Renal cortex interstitium (tissue), 11 donors: ENCODE results near the gene ATP6V0B. TPM values are rescaled to one million over a fixed set of nuclear protein-coding genes. Genes with fewer than 3 reads are reported as not detected.

Source experiments
- DNase-seq, 11 donors: peaks; one replicate each; pipeline ENCODE4 v3.0.0-alpha.2; 2013; ENCODE audit warnings: low read depth in 9 of 11, low spot score in 4 of 11; ENCODE audit errors: extremely low read depth in 1 of 11
- polyA plus RNA-seq, 3 donors: library from polyadenylated mRNA; unstranded; fragments of 120-200 nt; gene quantifications; one replicate each; pipeline ENCODE4 v1.2.1, GENCODE V29; 2013; ENCODE audit not compliant: insufficient read length in 3 of 3

ATP6V0B gene
- polyA plus RNA-seq, 3 donors = 116 to 158 (median 156) TPM

GRCh38 chr1:43936431-43937151 is 38.2 kb upstream of the ATP6V0B start:
- DNase-seq = no peak

- DNase-seq = no peak
Measured at GRCh38 chr1:43937179-43937865, 37.4 kb upstream of the ATP6V0B start.

GRCh38 chr1:43938383-43938782 is 36.4 kb upstream of the ATP6V0B start:
- DNase-seq = no peak

- no peak for DNase-seq
Measured at GRCh38 chr1:43938892-43939587, 35.7 kb upstream of the ATP6V0B start.

GRCh38 chr1:43942411-43942810 is 32.3 kb upstream of the ATP6V0B start:
- DNase-seq = no peak

- DNase-seq = no peak
Measured at GRCh38 chr1:43944860-43945259, 29.9 kb upstream of the ATP6V0B start.

GRCh38 chr1:43945674-43946235 is 29.0 kb upstream of the ATP6V0B start:
- DNase-seq = no peak

- peak; percentile 87 to 94 (median 93) for DNase-seq
Measured at GRCh38 chr1:43946236-43947060, 28.3 kb upstream of the ATP6V0B start, which contains the start of gene IPO13. TSS of gene IPO13 (plus strand) at chr1:43946950. CDS start at chr1:43947601, 651 bp downstream.

- DNase-seq = no peak
Measured at GRCh38 chr1:43947061-43947873, 27.5 kb upstream of the ATP6V0B start.

- no peak for DNase-seq
Measured at GRCh38 chr1:43947874-43948437, 26.8 kb upstream of the ATP6V0B start.

GRCh38 chr1:43949678-43950077 is 25.1 kb upstream of the ATP6V0B start:
- DNase-seq = no peak

- no peak for DNase-seq
Measured at GRCh38 chr1:43951021-43951985, 23.5 kb upstream of the ATP6V0B start.

- DNase-seq = no peak
Measured at GRCh38 chr1:43952731-43953346, 21.9 kb upstream of the ATP6V0B start.

- DNase-seq = no peak
Measured at GRCh38 chr1:43953361-43953760, 21.4 kb upstream of the ATP6V0B start.

GRCh38 chr1:43954036-43954435 is 20.7 kb upstream of the ATP6V0B start:
- no peak for DNase-seq

GRCh38 chr1:43956234-43956633 is 18.5 kb upstream of the ATP6V0B start:
- no peak for DNase-seq
